ENCODE results near the gene CHST8. TPM values are rescaled to one million over a fixed set of nuclear protein-coding genes. Genes with fewer than 3 reads are reported as not detected.

CHST8 gene
- total RNA-seq, 2 experiments from 2014 or later = not detected

DNA sequence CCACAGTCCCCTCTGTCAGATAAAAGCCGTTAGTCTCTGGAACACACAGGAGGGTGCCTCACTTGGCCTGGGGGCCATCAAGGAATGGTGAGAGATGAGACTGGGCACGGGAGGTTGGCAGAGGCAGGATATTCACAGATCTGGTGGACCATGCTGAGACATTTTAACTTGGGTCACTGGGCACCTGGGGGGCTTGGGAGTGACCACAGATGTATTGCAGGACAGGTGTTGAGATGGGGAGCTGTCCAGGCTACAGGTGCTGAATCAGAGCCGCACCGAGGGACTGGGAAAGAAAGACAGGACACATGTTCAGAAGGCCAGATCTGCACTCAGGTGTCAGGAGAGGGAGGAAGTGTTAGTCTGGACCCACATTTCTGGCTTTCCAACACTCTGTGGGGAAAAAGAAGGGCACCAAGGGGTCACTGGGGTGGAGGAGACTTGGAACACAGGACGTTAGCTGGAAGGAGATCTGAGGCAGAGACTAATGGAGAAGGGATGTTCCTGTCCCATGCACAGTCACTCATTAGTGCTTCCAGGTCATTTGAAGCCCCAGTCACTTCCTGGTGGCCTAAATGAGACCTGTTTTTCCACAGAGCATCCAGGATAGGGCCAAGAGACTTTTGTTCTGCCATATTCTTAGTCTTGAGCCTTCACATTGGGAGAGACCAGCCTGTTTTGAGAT lies 56.1 kb downstream of the CHST8 start:
- TF ChIP-seq, protein P1, sequence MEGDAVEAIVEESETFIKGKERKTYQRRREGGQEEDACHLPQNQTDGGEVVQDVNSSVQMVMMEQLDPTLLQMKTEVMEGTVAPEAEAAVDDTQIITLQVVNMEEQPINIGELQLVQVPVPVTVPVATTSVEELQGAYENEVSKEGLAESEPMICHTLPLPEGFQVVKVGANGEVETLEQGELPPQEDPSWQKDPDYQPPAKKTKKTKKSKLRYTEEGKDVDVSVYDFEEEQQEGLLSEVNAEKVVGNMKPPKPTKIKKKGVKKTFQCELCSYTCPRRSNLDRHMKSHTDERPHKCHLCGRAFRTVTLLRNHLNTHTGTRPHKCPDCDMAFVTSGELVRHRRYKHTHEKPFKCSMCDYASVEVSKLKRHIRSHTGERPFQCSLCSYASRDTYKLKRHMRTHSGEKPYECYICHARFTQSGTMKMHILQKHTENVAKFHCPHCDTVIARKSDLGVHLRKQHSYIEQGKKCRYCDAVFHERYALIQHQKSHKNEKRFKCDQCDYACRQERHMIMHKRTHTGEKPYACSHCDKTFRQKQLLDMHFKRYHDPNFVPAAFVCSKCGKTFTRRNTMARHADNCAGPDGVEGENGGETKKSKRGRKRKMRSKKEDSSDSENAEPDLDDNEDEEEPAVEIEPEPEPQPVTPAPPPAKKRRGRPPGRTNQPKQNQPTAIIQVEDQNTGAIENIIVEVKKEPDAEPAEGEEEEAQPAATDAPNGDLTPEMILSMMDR (IDR thresholded peaks at IDR 0.05) = no peak
- Histone ChIP-seq H3K4me3 (ENCODE audit: low read length) (no peak overlapping the region), H3K36me3 (ENCODE audit: insufficient read depth, low read length) (no peaks in the 10 kb centered on the region), H3K4me1 (ENCODE audit: insufficient read depth, low read length) (no peaks in the 10 kb centered on the region), H3K9me3 (ENCODE audit: control insufficient read depth in 1 of 2, insufficient read depth in 1 of 2, low read length in 2 of 2) (peaks cover 0 to 4% of the 10 kb centered on the region in 2 experiments), H3K27me3 (ENCODE audit: control insufficient read depth in 1 of 2, insufficient read depth in 2 of 2, low read length in 2 of 2) (peaks cover 8 to 11% of the 10 kb centered on the region in 2 experiments), H3K27ac (ENCODE audit: low read depth in 1 of 2, low read length in 2 of 2) (no peak overlapping the region)
- ChIA-PET CTCF (no interaction called here), POLR2A (no interaction called here)
- DNase-seq (peak in 1 of 14 experiments; percentile 10), ATAC-seq (ENCODE audit: poor library complexity) (no peak)
- H3K27me3 Mint-ChIP-seq = peaks cover 22% of the 10 kb centered on the region
- H3K36me3 Mint-ChIP-seq (ENCODE audit: low read depth) = no peaks in the 10 kb centered on the region
- H3K27ac Mint-ChIP-seq = no peak overlapping the region
- H3K4me3 Mint-ChIP-seq = no peak overlapping the region
- intact Hi-C loops (cut with DNase I, micrococcal nuclease) = no loop called here
- no peaks in the 10 kb centered on the region for H3K4me1 Mint-ChIP-seq (ENCODE audit: low read depth)
- H3K9me3 Mint-ChIP-seq = no peaks in the 10 kb centered on the region

DNA sequence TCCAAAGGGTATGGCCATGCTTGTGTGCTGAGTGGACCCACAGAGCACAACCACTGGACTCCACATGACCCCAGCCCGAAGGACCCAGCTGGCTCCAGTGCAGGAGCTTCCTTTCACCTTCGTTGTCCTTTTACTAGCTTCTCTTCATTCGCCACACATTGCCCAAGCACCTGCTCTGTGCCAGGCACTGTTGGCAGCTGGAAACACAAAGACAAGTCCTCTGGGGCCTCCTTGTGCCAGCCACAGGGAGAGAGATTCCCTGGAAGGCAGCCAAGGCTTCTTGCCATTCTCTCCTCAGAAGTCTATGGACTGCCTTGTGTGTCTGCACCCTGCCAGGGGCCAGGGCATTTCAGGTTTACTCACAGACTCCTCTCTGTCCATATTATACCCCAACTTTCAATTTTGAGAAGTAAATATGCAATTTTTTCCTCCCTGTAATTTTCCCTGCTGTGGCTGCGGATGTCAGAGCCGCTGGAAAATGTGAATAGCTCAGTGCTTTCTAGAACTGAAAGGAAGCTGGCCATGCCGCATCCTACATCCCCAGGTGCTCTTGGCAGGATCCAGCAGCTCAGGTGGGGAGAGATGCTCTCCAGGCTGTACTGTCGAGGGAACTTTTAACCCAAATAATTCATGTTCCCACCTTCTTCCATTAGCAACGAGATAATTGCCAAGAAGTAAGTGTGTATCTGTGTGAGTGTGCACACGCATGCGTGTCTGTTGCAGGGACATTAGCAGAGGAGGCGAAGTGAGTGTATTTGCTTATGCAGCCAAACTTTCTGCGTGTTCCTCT lies 57.2 kb downstream of the CHST8 start:
- Histone ChIP-seq H3K36me3 (ENCODE audit: insufficient read depth, low read length) (no peaks in the 10 kb centered on the region), H3K4me3 (ENCODE audit: low read length) (no peak overlapping the region), H3K9me3 (ENCODE audit: control insufficient read depth in 1 of 2, insufficient read depth in 1 of 2, low read length in 2 of 2) (peaks cover 0 to 3% of the 10 kb centered on the region in 2 experiments), H3K4me1 (ENCODE audit: insufficient read depth, low read length) (no peaks in the 10 kb centered on the region), H3K27me3 (ENCODE audit: control insufficient read depth in 1 of 2, insufficient read depth in 2 of 2, low read length in 2 of 2) (peaks cover 9 to 15% of the 10 kb centered on the region in 2 experiments), H3K27ac (ENCODE audit: low read depth in 1 of 2, low read length in 2 of 2) (no peak overlapping the region)
- Mint-ChIP-seq H3K4me3 (no peak overlapping the region), H3K9me3 (no peaks in the 10 kb centered on the region), H3K27me3 (peaks cover 23% of the 10 kb centered on the region), H3K27ac (no peak overlapping the region), H3K36me3 (ENCODE audit: low read depth) (no peaks in the 10 kb centered on the region), H3K4me1 (ENCODE audit: low read depth) (no peaks in the 10 kb centered on the region)
- TF ChIP-seq, protein P1 (IDR thresholded peaks at IDR 0.05) = no peak
- DNase-seq = peak in 1 of 14 experiments; percentile 25
- no peak for ATAC-seq (ENCODE audit: poor library complexity)
- POLR2A ChIA-PET = no interaction called here
- intact Hi-C loops (cut with DNase I, micrococcal nuclease) = no loop called here
- CTCF ChIA-PET = no interaction called here

DNA sequence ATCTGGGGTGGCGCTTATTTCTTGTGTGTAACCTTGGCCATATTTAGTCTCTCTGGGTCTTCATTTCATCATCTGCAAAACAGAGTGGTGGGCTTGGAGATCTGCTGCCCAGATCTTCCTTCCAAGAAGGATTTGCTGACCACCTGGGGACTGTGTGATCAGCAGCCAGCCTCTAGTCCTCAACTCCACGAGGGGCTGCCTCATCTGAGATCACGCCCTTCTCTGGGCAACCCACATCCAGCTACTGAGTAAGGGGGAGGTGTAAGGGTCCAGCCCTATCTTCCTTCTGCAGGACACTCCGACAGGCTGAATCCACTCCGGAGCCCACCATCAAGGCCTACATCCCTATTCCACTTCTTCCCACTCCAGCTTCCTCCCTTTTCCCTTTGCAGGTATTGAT lies 57.9 kb downstream of the CHST8 start:
- Mint-ChIP-seq H3K9me3 (no peaks in the 10 kb centered on the region), H3K4me1 (ENCODE audit: low read depth) (no peaks in the 10 kb centered on the region), H3K4me3 (no peak overlapping the region), H3K36me3 (ENCODE audit: low read depth) (no peaks in the 10 kb centered on the region), H3K27ac (no peak overlapping the region), H3K27me3 (peaks cover 23% of the 10 kb centered on the region)
- TF ChIP-seq, protein P1 (IDR thresholded peaks at IDR 0.05) = no peak
- no peaks in the 10 kb centered on the region for H3K36me3 ChIP-seq (ENCODE audit: insufficient read depth, low read length)
- ChIA-PET CTCF (no interaction called here), POLR2A (no interaction called here)
- DNase-seq = no peak
- intact Hi-C loops (cut with DNase I, micrococcal nuclease) = no loop called here
- H3K4me3 ChIP-seq (ENCODE audit: low read length) = no peak overlapping the region
- H3K4me1 ChIP-seq (ENCODE audit: insufficient read depth, low read length) = no peaks in the 10 kb centered on the region
- H3K27me3 ChIP-seq (ENCODE audit: control insufficient read depth in 1 of 2, insufficient read depth in 2 of 2, low read length in 2 of 2) = peaks cover 10 to 17% of the 10 kb centered on the region in 2 experiments
- peaks cover 0 to 10% of the 10 kb centered on the region in 2 experiments for H3K9me3 ChIP-seq (ENCODE audit: control insufficient read depth in 1 of 2, insufficient read depth in 1 of 2, low read length in 2 of 2)
- H3K27ac ChIP-seq (ENCODE audit: low read depth in 1 of 2, low read length in 2 of 2) = no peak overlapping the region
- no peak for ATAC-seq (ENCODE audit: poor library complexity)

All from CD4-positive, alpha-beta T cell (primary cell).